ENCODE results near the gene FBN3.

Gene FBN3

GRCh38 chr19:8089664-8090601, 59.5 kb downstream of the FBN3 start:
- no peak for DNase-seq (ENCODE audit: low read depth)

- DNase-seq (ENCODE audit: low read depth), result no peak
Observed at GRCh38 chr19:8088752-8089663, 60.4 kb downstream of the FBN3 start.

- no peak for DNase-seq (ENCODE audit: low read depth)
Observed at GRCh38 chr19:8087876-8088275, 61.5 kb downstream of the FBN3 start.

- DNase-seq (ENCODE audit: low read depth), result no peak
Observed at GRCh38 chr19:8086849-8087248, 62.5 kb downstream of the FBN3 start.

GRCh38 chr19:8085598-8086408, 63.6 kb downstream of the FBN3 start:
- no peak for DNase-seq (ENCODE audit: low read depth)

- no peak for DNase-seq (ENCODE audit: low read depth)
Observed at GRCh38 chr19:8084152-8084551, 65.2 kb downstream of the FBN3 start.

- DNase-seq (ENCODE audit: low read depth), result no peak
Observed at GRCh38 chr19:8083141-8083540, 66.3 kb downstream of the FBN3 start.

GRCh38 chr19:8081569-8082550, 67.5 kb downstream of the FBN3 start:
- no peak for DNase-seq (ENCODE audit: low read depth)

GRCh38 chr19:8080832-8081231, 68.6 kb downstream of the FBN3 start:
- DNase-seq (ENCODE audit: low read depth), result no peak

GRCh38 chr19:8079988-8080387, 69.4 kb downstream of the FBN3 start:
- DNase-seq (ENCODE audit: low read depth), result no peak

- DNase-seq (ENCODE audit: low read depth), result no peak
Observed at GRCh38 chr19:8075158-8076074, 74.0 kb downstream of the FBN3 start.

- no peak for DNase-seq (ENCODE audit: low read depth)
Observed at GRCh38 chr19:8074501-8074900, 74.9 kb downstream of the FBN3 start.

- no peak for DNase-seq (ENCODE audit: low read depth)
Observed at GRCh38 chr19:8071912-8072311, 77.5 kb downstream of the FBN3 start.

GRCh38 chr19:8069096-8069973, 80.1 kb downstream of the FBN3 start:
- no peak for DNase-seq (ENCODE audit: low read depth)

- DNase-seq (ENCODE audit: low read depth), result no peak
Observed at GRCh38 chr19:8065875-8066261, 83.5 kb downstream of the FBN3 start.

GRCh38 chr19:8064911-8065874, 84.2 kb downstream of the FBN3 start:
- no peak for DNase-seq (ENCODE audit: low read depth)

- no peak for DNase-seq (ENCODE audit: low read depth)
Observed at GRCh38 chr19:8057545-8058270, 91.7 kb downstream of the FBN3 start.
